GM19452 (cell line): ENCODE measurements around the gene HUWE1.
"Not testable (repeated sequence)": the region's sequence is repeated elsewhere in the genome, so short reads cannot be mapped to it uniquely, and the experiment has no call there.

Experiments
- ATAC-seq: cut with Tn5 transposase; IDR thresholded peaks from one replicate; pipeline ENCODE4 v1.9.1; 2021; ENCODE audit not compliant: unreplicated experiment

The HUWE1 gene

GRCh38 chrX:53616946-53617345 lies 69.6 kb downstream of the HUWE1 start:
- ATAC-seq: no peak

- no peak for ATAC-seq
These were observed 80.1 kb downstream of the HUWE1 start for GRCh38 chrX:53606456-53606855.

- no peak for ATAC-seq
These were observed 81.5 kb downstream of the HUWE1 start for GRCh38 chrX:53605004-53605403.

GRCh38 chrX:53599781-53600396 lies 86.6 kb downstream of the HUWE1 start:
- no peak for ATAC-seq

GRCh38 chrX:53598169-53598568 lies 88.3 kb downstream of the HUWE1 start:
- ATAC-seq: no peak

GRCh38 chrX:53595266-53595810 lies 91.2 kb downstream of the HUWE1 start:
- ATAC-seq: no peak

GRCh38 chrX:53594354-53594753 lies 92.2 kb downstream of the HUWE1 start:
- ATAC-seq: no peak

- ATAC-seq: no peak
These were observed 98.6 kb downstream of the HUWE1 start for GRCh38 chrX:53587795-53588420.

- no peak for ATAC-seq
These were observed 101.6 kb downstream of the HUWE1 start for GRCh38 chrX:53584891-53585290.

- no peak for ATAC-seq
These were observed 102.9 kb downstream of the HUWE1 start for GRCh38 chrX:53583571-53583970.

- no peak for ATAC-seq
These were observed 105.6 kb downstream of the HUWE1 start for GRCh38 chrX:53580742-53581504.

- ATAC-seq: no peak
These were observed 115.0 kb downstream of the HUWE1 start for GRCh38 chrX:53571494-53571893.

- ATAC-seq: no peak
These were observed 123.2 kb downstream of the HUWE1 start for GRCh38 chrX:53563324-53563723.

- no peak for ATAC-seq
These were observed 124.6 kb downstream of the HUWE1 start for GRCh38 chrX:53561912-53562311.

- ATAC-seq: no peak
These were observed 127.9 kb downstream of the HUWE1 start for GRCh38 chrX:53558646-53559045.

GRCh38 chrX:53556868-53557267 lies 129.7 kb downstream of the HUWE1 start:
- ATAC-seq: no peak

- no peak for ATAC-seq
These were observed 135.6 kb downstream of the HUWE1 start for GRCh38 chrX:53550756-53551463.

GRCh38 chrX:53547668-53548067 lies 138.9 kb downstream of the HUWE1 start:
- ATAC-seq: no peak

GRCh38 chrX:53544936-53545335 lies 141.6 kb downstream of the HUWE1 start:
- no peak for ATAC-seq

- no peak for ATAC-seq
These were observed 147.7 kb downstream of the HUWE1 start for GRCh38 chrX:53538781-53539180.

- ATAC-seq: not testable (repeated sequence)
These were observed 155.1 kb downstream of the HUWE1 start for GRCh38 chrX:53531255-53531966.
